A549 treated with Mapracorat at 1 μM for 4 hours (cell line): ENCODE results near the gene NIPAL4. TPM values are rescaled to one million over a fixed set of nuclear protein-coding genes. Genes with fewer than 3 reads are reported as not detected.

Source experiments
- total RNA-seq: library from RNA; stranded (reverse); fragments of 200-300 nt; extraction: Qiagen RNA extraction; gene quantifications from 5 replicates; pipeline ENCODE4 v1.2.3, GENCODE V29; 2022

NIPAL4 gene
- total RNA-seq, result 10.0 to 15.1 TPM (median 11.9 TPM) in 5 replicates

GRCh38 chr5:157459715-157460599 is at the start of gene NIPAL4:
Gene NIPAL4, plus strand, starts transcription at chr5:157460213. Its CDS starts 108 bp downstream, at chr5:157460321.

Other genes starting within 250 kb of the NIPAL4 start
- 14.4 to 23.0 TPM (median 20.6 TPM) in 5 replicates for gene CYFIP2, start 194.1 kb upstream of the NIPAL4 start, total RNA-seq
- 9.5 to 12.9 TPM (median 11.9 TPM) in 5 replicates for gene ADAM19, start 115.6 kb downstream of the NIPAL4 start, total RNA-seq
- gene SOX30, start 192.2 kb downstream of the NIPAL4 start, total RNA-seq, result not detected in 5 replicates
- not detected in 5 replicates for gene C5orf52, start 211.3 kb downstream of the NIPAL4 start, total RNA-seq